KOPT-K1 (cell line): ENCODE measurements around the gene NOTCH2.

Source experiments
- H3K27ac ChIP-seq: fragments of 200-600 bp; sonication (generic); 2 replicates; pipeline ENCODE4 v1.5.1; 2016; ENCODE audit warnings: antibody characterized with exemption, mild to moderate bottlenecking, low read depth, low read length; ENCODE audit not compliant: poor library complexity, severe bottlenecking
- H3K36me3 ChIP-seq: fragments of 200-600 bp; sonication (generic); 2 replicates; pipeline ENCODE4 v1.5.1; 2017; ENCODE audit warnings: antibody characterized with exemption, mild to moderate bottlenecking, low read length, moderate library complexity; ENCODE audit not compliant: insufficient read depth
- H3K9me3 ChIP-seq: fragments of 200-600 bp; sonication (generic); 2 replicates; pipeline ENCODE4 v1.5.1; 2017; ENCODE audit warnings: antibody characterized with exemption, low read length, mild to moderate bottlenecking; ENCODE audit not compliant: insufficient read depth, poor library complexity, severe bottlenecking

The NOTCH2 gene

DNA sequence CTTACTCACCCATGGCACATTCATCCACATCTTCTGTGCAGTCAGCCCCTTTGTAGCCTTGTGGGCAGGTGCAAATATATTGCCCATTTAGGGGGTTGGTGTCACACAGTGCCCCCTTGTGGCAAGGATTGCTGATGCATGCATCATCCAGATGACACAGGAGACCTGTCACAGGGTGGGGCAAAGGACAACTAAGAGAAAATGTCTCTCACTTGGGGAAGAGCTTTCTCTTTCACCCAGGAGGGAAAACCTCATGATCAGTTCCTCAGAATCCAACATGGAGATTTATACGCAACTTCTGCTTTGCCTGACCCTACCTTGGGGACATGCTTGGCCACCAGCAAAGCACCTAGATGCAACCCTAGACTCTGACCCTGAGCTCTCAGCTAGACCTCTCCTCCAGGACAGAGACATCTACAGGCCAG lies 101.4 kb downstream of the NOTCH2 start:
- H3K36me3 ChIP-seq: peaks cover 49% of the 10 kb centered on the region
- H3K27ac ChIP-seq: no peak overlapping the region

DNA sequence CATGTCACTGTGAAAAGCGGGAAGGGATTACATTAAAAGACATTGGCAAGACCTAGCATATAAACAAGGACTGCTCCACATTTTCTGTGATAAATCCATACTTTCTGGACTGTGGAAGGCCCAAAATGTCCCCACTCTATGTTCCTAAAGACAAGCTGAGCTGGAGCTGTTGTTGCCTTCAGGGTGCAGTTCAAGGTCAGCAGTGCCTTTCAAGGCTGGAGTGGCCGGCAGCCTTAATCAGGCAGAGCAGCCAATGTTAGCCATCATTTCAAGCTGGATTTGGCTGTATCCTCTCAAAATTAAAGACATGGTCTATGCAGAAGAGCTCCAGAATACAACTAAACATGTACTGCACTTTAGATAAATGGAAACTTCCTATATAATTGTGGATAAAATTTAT lies 102.8 kb downstream of the NOTCH2 start:
- Histone ChIP-seq H3K9me3 (no peaks in the 10 kb centered on the region), H3K27ac (no peak overlapping the region), H3K36me3 (peaks cover 61% of the 10 kb centered on the region)

More for the DNA sequence above, 101.4 kb downstream of the NOTCH2 start:
- no peaks in the 10 kb centered on the region for H3K9me3 ChIP-seq

DNA sequence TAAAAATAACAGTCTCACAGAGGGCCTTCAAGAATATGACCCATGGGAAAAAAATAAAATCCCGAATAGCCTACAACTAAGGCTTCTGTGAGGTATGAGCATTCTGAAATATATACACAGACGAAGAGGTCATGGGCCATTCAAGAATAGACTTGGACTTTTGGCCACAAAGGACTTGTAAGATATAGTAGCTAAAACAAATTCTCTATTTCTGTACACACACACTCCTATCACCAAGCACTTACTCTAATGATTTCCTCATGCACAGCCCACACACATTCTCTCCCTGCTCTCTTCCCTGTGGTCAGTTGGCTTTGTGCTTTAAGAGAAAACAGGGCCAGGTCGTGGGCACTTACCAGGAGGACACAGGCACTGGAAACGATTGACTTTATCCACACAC lies 103.4 kb downstream of the NOTCH2 start:
- Histone ChIP-seq H3K36me3 (peaks cover 61% of the 10 kb centered on the region), H3K9me3 (no peaks in the 10 kb centered on the region), H3K27ac (no peak overlapping the region)

GRCh38 chr1:119964673-119965363 lies 104.6 kb downstream of the NOTCH2 start:
- Histone ChIP-seq H3K9me3 (no peaks in the 10 kb centered on the region), H3K27ac (no peak overlapping the region), H3K36me3 (peaks cover 61% of the 10 kb centered on the region)

DNA sequence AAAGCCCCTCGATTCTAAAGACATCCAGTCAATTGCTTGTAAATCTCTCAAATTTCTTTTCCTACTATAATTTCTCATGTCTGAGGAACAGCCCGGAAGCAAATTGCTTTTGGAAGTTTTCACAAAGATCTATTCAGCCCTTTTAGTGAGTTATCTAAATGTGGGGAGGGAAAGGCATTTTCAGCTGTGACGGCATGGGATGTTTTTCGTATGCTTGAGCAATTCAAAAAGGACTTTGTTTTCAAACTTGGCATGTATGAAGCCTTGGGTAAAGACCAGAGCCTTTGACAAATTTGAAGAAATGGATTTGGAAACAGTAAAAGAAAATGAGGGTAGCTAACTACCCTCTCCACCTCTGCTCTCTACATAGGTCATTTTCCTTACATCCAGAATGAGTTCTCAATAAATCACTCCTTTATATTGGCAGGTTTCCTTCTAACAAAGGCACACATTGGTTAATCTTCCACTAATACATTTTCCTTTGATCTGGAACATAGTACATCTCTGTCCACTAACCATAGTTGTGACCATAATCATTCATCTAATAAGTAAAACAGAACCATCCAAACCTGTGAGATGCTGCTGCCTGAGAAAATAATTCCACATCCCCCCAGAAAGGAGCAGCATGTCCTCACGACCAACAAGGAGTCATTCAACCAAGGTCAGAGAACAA lies 107.0 kb downstream of the NOTCH2 start:
- H3K36me3 ChIP-seq: peaks cover 49% of the 10 kb centered on the region
- no peaks in the 10 kb centered on the region for H3K9me3 ChIP-seq

DNA sequence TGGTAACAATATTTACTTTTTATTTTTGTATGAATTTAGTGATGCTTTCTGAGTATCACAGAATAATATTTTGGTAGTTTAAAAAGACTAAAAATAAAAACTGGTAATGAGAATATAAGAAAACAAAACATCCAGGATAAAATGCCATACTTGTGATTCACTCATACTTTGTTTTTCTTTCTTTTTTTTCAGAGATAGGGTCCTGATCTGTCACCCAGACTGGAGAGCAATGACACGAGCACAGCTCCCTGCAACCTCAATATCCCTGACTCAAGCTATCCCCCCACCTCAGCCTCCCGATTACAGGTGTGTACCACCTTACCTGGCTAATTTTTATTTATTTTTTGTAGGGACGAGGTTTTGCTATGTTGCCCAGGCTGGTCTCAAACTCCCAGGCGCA lies 109.0 kb downstream of the NOTCH2 start:
- no peaks in the 10 kb centered on the region for H3K9me3 ChIP-seq
- peaks cover 29% of the 10 kb centered on the region for H3K36me3 ChIP-seq
- H3K27ac ChIP-seq: no peak overlapping the region

More for the DNA sequence above, 107.0 kb downstream of the NOTCH2 start:
- H3K27ac ChIP-seq: no peak overlapping the region

GRCh38 chr1:119959268-119960220 lies 109.9 kb downstream of the NOTCH2 start:
- Histone ChIP-seq H3K27ac (no peak overlapping the region), H3K9me3 (no peaks in the 10 kb centered on the region), H3K36me3 (peaks cover 28% of the 10 kb centered on the region)

GRCh38 chr1:119958223-119958622 lies 111.2 kb downstream of the NOTCH2 start:
- Histone ChIP-seq H3K27ac (no peak overlapping the region), H3K36me3 (peaks cover 32% of the 10 kb centered on the region)

GRCh38 chr1:119956306-119956705 lies 113.2 kb downstream of the NOTCH2 start:
- peaks cover 28% of the 10 kb centered on the region for H3K36me3 ChIP-seq

More at GRCh38 chr1:119958223-119958622, 111.2 kb downstream of the NOTCH2 start:
- no peaks in the 10 kb centered on the region for H3K9me3 ChIP-seq

GRCh38 chr1:119954476-119955422 lies 114.7 kb downstream of the NOTCH2 start:
- H3K36me3 ChIP-seq: peaks cover 38% of the 10 kb centered on the region
- H3K9me3 ChIP-seq: no peaks in the 10 kb centered on the region
- H3K27ac ChIP-seq: no peak overlapping the region

More at GRCh38 chr1:119956306-119956705, 113.2 kb downstream of the NOTCH2 start:
- H3K9me3 ChIP-seq: no peaks in the 10 kb centered on the region
- H3K27ac ChIP-seq: no peak overlapping the region

DNA sequence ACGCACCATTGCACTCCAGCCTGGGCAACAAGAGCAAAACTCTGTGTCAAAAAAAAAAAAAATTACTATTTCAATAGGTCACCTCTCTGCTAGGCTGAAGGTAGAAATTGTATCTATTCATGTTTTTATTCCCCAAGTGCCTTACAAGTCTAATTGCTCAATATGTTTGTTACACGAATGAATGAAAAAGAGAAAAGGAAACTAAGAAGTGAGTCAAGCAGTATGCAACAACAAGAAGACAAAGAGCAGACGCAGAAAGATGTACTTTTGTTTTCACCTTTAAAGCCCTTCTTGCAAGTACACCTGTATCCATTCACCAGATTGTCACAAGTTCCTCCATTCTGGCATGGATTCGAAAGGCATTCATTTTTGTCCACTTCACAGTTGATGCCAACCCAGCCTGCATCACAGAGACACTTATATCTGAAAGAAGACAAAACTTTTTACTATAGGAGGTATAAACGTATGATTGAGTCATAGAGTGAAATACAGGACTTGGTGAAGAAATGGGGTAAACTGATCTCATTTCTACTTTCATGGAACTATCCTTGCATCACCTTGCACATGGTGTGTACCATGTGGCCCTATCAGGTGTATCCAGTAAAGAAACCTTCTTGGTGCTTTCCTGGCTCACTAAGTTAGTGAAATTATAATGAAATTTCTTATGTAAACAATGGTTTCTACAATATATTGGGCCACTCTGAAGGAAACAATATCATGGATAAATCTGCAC lies 116.0 kb downstream of the NOTCH2 start:
- Histone ChIP-seq H3K36me3 (peaks cover 45% of the 10 kb centered on the region), H3K9me3 (no peaks in the 10 kb centered on the region), H3K27ac (no peak overlapping the region)

GRCh38 chr1:119952496-119952895 lies 117.0 kb downstream of the NOTCH2 start:
- H3K27ac ChIP-seq: no peak overlapping the region
- H3K36me3 ChIP-seq: peaks cover 54% of the 10 kb centered on the region
- H3K9me3 ChIP-seq: no peaks in the 10 kb centered on the region

GRCh38 chr1:119948342-119949214 lies 120.9 kb downstream of the NOTCH2 start:
- no peak overlapping the region for H3K27ac ChIP-seq
- H3K9me3 ChIP-seq: no peaks in the 10 kb centered on the region
- H3K36me3 ChIP-seq: peaks cover 39% of the 10 kb centered on the region
